ENCODE results near the gene CMTM4. TPM values are rescaled to one million over a fixed set of nuclear protein-coding genes. Genes with fewer than 3 reads are reported as not detected.

Gene CMTM4
- total RNA-seq (1 to 10 TPM; 4.1 to 4.4 TPM), polyA plus RNA-seq (0.20 TPM)

GRCh38 chr16:66696669-66697630 lies at the start of gene CMTM4:
Gene CMTM4 (minus strand): TSS chr16:66696743. CDS start chr16:66696525, 218 bp downstream.
- CTCF ChIA-PET = interaction anchor here (0.6 to 1.3 kb wide), 6 partner anchors 29 to 290 kb away, joined by 3 to 4 read pairs (median 3); partner anchors contain the start of gene NAE1

GRCh38 chr16:66746048-66746447 lies 49.5 kb upstream of the CMTM4 start:
- peaks cover 38 to 57% (median 52%) of the 10 kb centered on the region in 3 donors for H3K4me1 Mint-ChIP-seq
- ChIA-PET POLR2A (interaction anchor here (0.6 kb wide), 1 partner anchor 224 kb away, joined by 6 read pairs; no protein-coding TSS in a partner anchor), CTCF (interaction anchor here (1.2 kb wide), 1 partner anchor 10 kb away, joined by 4 read pairs; no protein-coding TSS in a partner anchor)
- H3K27me3 Mint-ChIP-seq = no peaks in the 10 kb centered on the region
- no peaks in the 10 kb centered on the region for H3K9me3 Mint-ChIP-seq
- Histone ChIP-seq H3K9me3 (ENCODE audit: low read length) (no peaks in the 10 kb centered on the region), H3K4me1 (ENCODE audit: insufficient read depth, low read length) (peaks cover 26% of the 10 kb centered on the region), H3K4me3 (ENCODE audit: low read length) (no peak overlapping the region), H3K27me3 (ENCODE audit: insufficient read depth, low read length, poor library complexity, severe bottlenecking) (no peaks in the 10 kb centered on the region), H3K36me3 (ENCODE audit: insufficient read depth, low read length) (peaks cover 20% of the 10 kb centered on the region), H3K27ac (ENCODE audit: low read depth, low read length) (no peak overlapping the region)
- DNase-seq = no peak
- H3K36me3 Mint-ChIP-seq = peaks cover 0 to 72% (median 7%) of the 10 kb centered on the region in 3 donors
- H3K4me3 Mint-ChIP-seq = no peak overlapping the region
- H3K27ac Mint-ChIP-seq = peak overlapping the region in 3 of 8 donors; percentile 43 to 83 (median 51)

More at GRCh38 chr16:66696669-66697630, at the start of gene CMTM4:
- peaks cover 5 to 17% (median 14%) of the 10 kb centered on the region in 3 donors for H3K4me1 Mint-ChIP-seq
- H3K27me3 ChIP-seq (ENCODE audit: insufficient read depth, low read length, poor library complexity, severe bottlenecking) = no peaks in the 10 kb centered on the region
- peak within 1 kb of the TSS; percentile 75 for H3K4me3 ChIP-seq (ENCODE audit: low read length)
- POLR2A ChIA-PET = no interaction called here
- peak within 1 kb of the TSS in 4 of 8 donors; percentile 11 to 97 (median 56) for H3K27ac Mint-ChIP-seq
- no peaks in the 10 kb centered on the region for H3K9me3 Mint-ChIP-seq
- no peaks in the 10 kb centered on the region for H3K36me3 Mint-ChIP-seq
- H3K27ac ChIP-seq (ENCODE audit: low read depth, low read length) = peak within 1 kb of the TSS; percentile 9
- DNase-seq = peak; percentile 73 to 81 (median 75)
- peak within 1 kb of the TSS; percentile 82 to 92 (median 85) for H3K4me3 Mint-ChIP-seq
- H3K9me3 ChIP-seq (ENCODE audit: low read length) = no peaks in the 10 kb centered on the region
- peaks cover 9 to 13% of the 10 kb centered on the region in 2 donors for H3K27me3 Mint-ChIP-seq
- H3K4me1 ChIP-seq (ENCODE audit: insufficient read depth, low read length) = peaks cover 13% of the 10 kb centered on the region
- no peaks in the 10 kb centered on the region for H3K36me3 ChIP-seq (ENCODE audit: insufficient read depth, low read length)

GRCh38 chr16:66741950-66742808 lies 45.6 kb upstream of the CMTM4 start:
- DNase-seq = no peak
- ChIA-PET POLR2A (no interaction called here), CTCF (interaction anchor here (1.0 to 2.9 kb wide), 2 partner anchors 9 to 336 kb away, joined by 4 to 14 read pairs; partner anchors contain the start of gene DYNC1LI2)
- no peak overlapping the region for H3K4me3 ChIP-seq (ENCODE audit: low read length)
- H3K36me3 Mint-ChIP-seq = peaks cover 0 to 76% (median 13%) of the 10 kb centered on the region in 3 donors
- no peaks in the 10 kb centered on the region for H3K9me3 ChIP-seq (ENCODE audit: low read length)
- no peaks in the 10 kb centered on the region for H3K27me3 ChIP-seq (ENCODE audit: insufficient read depth, low read length, poor library complexity, severe bottlenecking)
- no peak overlapping the region for H3K27ac ChIP-seq (ENCODE audit: low read depth, low read length)
- H3K27me3 Mint-ChIP-seq = no peaks in the 10 kb centered on the region
- H3K27ac Mint-ChIP-seq = peak overlapping the region in 1 of 8 donors; percentile 24
- H3K4me1 Mint-ChIP-seq = peaks cover 21 to 47% (median 44%) of the 10 kb centered on the region in 3 donors
- peaks cover 8% of the 10 kb centered on the region for H3K4me1 ChIP-seq (ENCODE audit: insufficient read depth, low read length)
- H3K9me3 Mint-ChIP-seq = no peaks in the 10 kb centered on the region
- H3K4me3 Mint-ChIP-seq = no peak overlapping the region
- H3K36me3 ChIP-seq (ENCODE audit: insufficient read depth, low read length) = peaks cover 36% of the 10 kb centered on the region

- H3K27me3 ChIP-seq (ENCODE audit: insufficient read depth, low read length, poor library complexity, severe bottlenecking) = no peaks in the 10 kb centered on the region
- no peak overlapping the region for H3K27ac ChIP-seq (ENCODE audit: low read depth, low read length)
- H3K4me1 ChIP-seq (ENCODE audit: insufficient read depth, low read length) = peaks cover 4% of the 10 kb centered on the region
- peaks cover 40% of the 10 kb centered on the region for H3K36me3 ChIP-seq (ENCODE audit: insufficient read depth, low read length)
- DNase-seq = no peak
- H3K4me3 ChIP-seq (ENCODE audit: low read length) = no peak overlapping the region
- Mint-ChIP-seq H3K9me3 (no peaks in the 10 kb centered on the region), H3K4me3 (no peak overlapping the region), H3K27me3 (no peaks in the 10 kb centered on the region), H3K27ac (no peak overlapping the region), H3K36me3 (peaks cover 0 to 76% (median 13%) of the 10 kb centered on the region in 3 donors), H3K4me1 (peaks cover 17 to 38% (median 35%) of the 10 kb centered on the region in 3 donors)
- ChIA-PET CTCF (interaction anchor here (1.0 to 2.9 kb wide), 5 partner anchors 10 to 335 kb away, joined by 3 to 14 read pairs (median 4); partner anchors contain the start of gene DYNC1LI2), POLR2A (no interaction called here)
- no peaks in the 10 kb centered on the region for H3K9me3 ChIP-seq (ENCODE audit: low read length)
These were observed 44.8 kb upstream of the CMTM4 start for GRCh38 chr16:66741169-66741900.

- H3K36me3 Mint-ChIP-seq = peaks cover 0 to 80% (median 13%) of the 10 kb centered on the region in 3 donors
- H3K4me3 Mint-ChIP-seq = no peak overlapping the region
- Histone ChIP-seq H3K27ac (ENCODE audit: low read depth, low read length) (no peak overlapping the region), H3K4me1 (ENCODE audit: insufficient read depth, low read length) (peaks cover 4% of the 10 kb centered on the region), H3K4me3 (ENCODE audit: low read length) (no peak overlapping the region), H3K27me3 (ENCODE audit: insufficient read depth, low read length, poor library complexity, severe bottlenecking) (no peaks in the 10 kb centered on the region), H3K36me3 (ENCODE audit: insufficient read depth, low read length) (peaks cover 48% of the 10 kb centered on the region), H3K9me3 (ENCODE audit: low read length) (no peaks in the 10 kb centered on the region)
- ChIA-PET POLR2A (no interaction called here), CTCF (interaction anchor here (0.9 to 2.9 kb wide), 6 partner anchors 11 to 334 kb away, joined by 3 to 14 read pairs (median 4); partner anchors contain the start of gene DYNC1LI2)
- no peaks in the 10 kb centered on the region for H3K27me3 Mint-ChIP-seq
- DNase-seq = no peak
- peak overlapping the region in 5 of 8 donors; percentile 31 to 84 (median 48) for H3K27ac Mint-ChIP-seq
- H3K4me1 Mint-ChIP-seq = peaks cover 13 to 33% (median 30%) of the 10 kb centered on the region in 3 donors
- H3K9me3 Mint-ChIP-seq = no peaks in the 10 kb centered on the region
These were observed 44.0 kb upstream of the CMTM4 start for GRCh38 chr16:66740533-66740932.

- peak overlapping the region in 5 of 8 donors; percentile 6 to 50 (median 43) for H3K27ac Mint-ChIP-seq
- H3K4me3 Mint-ChIP-seq = no peak overlapping the region
- peaks cover 13 to 33% (median 30%) of the 10 kb centered on the region in 3 donors for H3K4me1 Mint-ChIP-seq
- Histone ChIP-seq H3K27me3 (ENCODE audit: insufficient read depth, low read length, poor library complexity, severe bottlenecking) (no peaks in the 10 kb centered on the region), H3K9me3 (ENCODE audit: low read length) (no peaks in the 10 kb centered on the region), H3K27ac (ENCODE audit: low read depth, low read length) (no peak overlapping the region), H3K4me1 (ENCODE audit: insufficient read depth, low read length) (peaks cover 4% of the 10 kb centered on the region), H3K36me3 (ENCODE audit: insufficient read depth, low read length) (peaks cover 49% of the 10 kb centered on the region), H3K4me3 (ENCODE audit: low read length) (no peak overlapping the region)
- H3K36me3 Mint-ChIP-seq = peaks cover 0 to 83% (median 13%) of the 10 kb centered on the region in 3 donors
- no peaks in the 10 kb centered on the region for H3K9me3 Mint-ChIP-seq
- H3K27me3 Mint-ChIP-seq = no peaks in the 10 kb centered on the region
- POLR2A ChIA-PET = no interaction called here
- CTCF ChIA-PET = interaction anchor here (0.9 to 2.9 kb wide), 7 partner anchors 11 to 333 kb away, joined by 3 to 14 read pairs (median 4); partner anchors contain the start of gene DYNC1LI2
- DNase-seq = peak in 3 of 5 donors; percentile 8 to 19 (median 10)
These were observed 43.5 kb upstream of the CMTM4 start for GRCh38 chr16:66740010-66740409.

GRCh38 chr16:66735891-66736290 lies 39.3 kb upstream of the CMTM4 start:
- H3K36me3 Mint-ChIP-seq = peaks cover 4 to 88% (median 20%) of the 10 kb centered on the region in 3 donors

More at GRCh38 chr16:66735891-66736290, 39.3 kb upstream of the CMTM4 start:
- Histone ChIP-seq H3K4me3 (ENCODE audit: low read length) (no peak overlapping the region), H3K9me3 (ENCODE audit: low read length) (no peaks in the 10 kb centered on the region), H3K27ac (ENCODE audit: low read depth, low read length) (no peak overlapping the region), H3K27me3 (ENCODE audit: insufficient read depth, low read length, poor library complexity, severe bottlenecking) (no peaks in the 10 kb centered on the region), H3K4me1 (ENCODE audit: insufficient read depth, low read length) (peaks cover 4% of the 10 kb centered on the region), H3K36me3 (ENCODE audit: insufficient read depth, low read length) (peaks cover 60% of the 10 kb centered on the region)
- ChIA-PET POLR2A (no interaction called here), CTCF (interaction anchor here (1.1 to 2.4 kb wide), 4 partner anchors 9 to 127 kb away, joined by 3 to 8 read pairs (median 5); no protein-coding TSS in a partner anchor)
- H3K27ac Mint-ChIP-seq = no peak overlapping the region
- peaks cover 11 to 22% (median 20%) of the 10 kb centered on the region in 3 donors for H3K4me1 Mint-ChIP-seq
- no peak for DNase-seq
- H3K4me3 Mint-ChIP-seq = no peak overlapping the region
- H3K9me3 Mint-ChIP-seq = no peaks in the 10 kb centered on the region
- no peaks in the 10 kb centered on the region for H3K27me3 Mint-ChIP-seq

All from CD8-positive, alpha-beta memory T cell (primary cell).